HG02623 (cell line): ENCODE data around the gene BAIAP2.

Experiments used
- ATAC-seq: cut with Tn5 transposase; IDR thresholded peaks from one replicate; pipeline ENCODE4 v1.9.1; 2021; ENCODE audit warnings: moderate library complexity; ENCODE audit not compliant: unreplicated experiment

BAIAP2 gene

GRCh38 chr17:81102869-81103268 is 67.9 kb downstream of the BAIAP2 start:
- ATAC-seq, result no peak

GRCh38 chr17:81103379-81103778 is 68.4 kb downstream of the BAIAP2 start:
- ATAC-seq, result no peak

- ATAC-seq, result no peak
These were observed 71.8 kb downstream of the BAIAP2 start for GRCh38 chr17:81106716-81107115.

GRCh38 chr17:81108220-81108619 is 73.3 kb downstream of the BAIAP2 start:
- no peak for ATAC-seq

GRCh38 chr17:81109957-81110356 is 75.0 kb downstream of the BAIAP2 start:
- no peak for ATAC-seq

GRCh38 chr17:81110488-81111040 is 75.6 kb downstream of the BAIAP2 start:
- ATAC-seq, result no peak

- ATAC-seq, result no peak
These were observed 76.1 kb downstream of the BAIAP2 start for GRCh38 chr17:81111066-81111465.

GRCh38 chr17:81112450-81112849 is 77.5 kb downstream of the BAIAP2 start:
- ATAC-seq, result no peak

GRCh38 chr17:81113158-81113724 is 78.3 kb downstream of the BAIAP2 start:
- no peak for ATAC-seq

- no peak for ATAC-seq
These were observed 79.6 kb downstream of the BAIAP2 start for GRCh38 chr17:81114351-81115093.

GRCh38 chr17:81115219-81115618 is 80.3 kb downstream of the BAIAP2 start:
- ATAC-seq, result no peak

- no peak for ATAC-seq
These were observed 81.0 kb downstream of the BAIAP2 start for GRCh38 chr17:81115749-81116464.

- no peak for ATAC-seq
These were observed 81.8 kb downstream of the BAIAP2 start for GRCh38 chr17:81116704-81117103.

- no peak for ATAC-seq
These were observed 82.8 kb downstream of the BAIAP2 start for GRCh38 chr17:81117672-81118198.

- no peak for ATAC-seq
These were observed 83.6 kb downstream of the BAIAP2 start for GRCh38 chr17:81118308-81119221.

GRCh38 chr17:81119223-81120148 is 84.5 kb downstream of the BAIAP2 start:
- no peak for ATAC-seq

GRCh38 chr17:81120149-81120484 is 85.2 kb downstream of the BAIAP2 start:
- no peak for ATAC-seq

GRCh38 chr17:81120695-81121621 is 86.0 kb downstream of the BAIAP2 start:
- ATAC-seq, result no peak
